ENCODE measurements around the gene MBNL3.

DNA sequence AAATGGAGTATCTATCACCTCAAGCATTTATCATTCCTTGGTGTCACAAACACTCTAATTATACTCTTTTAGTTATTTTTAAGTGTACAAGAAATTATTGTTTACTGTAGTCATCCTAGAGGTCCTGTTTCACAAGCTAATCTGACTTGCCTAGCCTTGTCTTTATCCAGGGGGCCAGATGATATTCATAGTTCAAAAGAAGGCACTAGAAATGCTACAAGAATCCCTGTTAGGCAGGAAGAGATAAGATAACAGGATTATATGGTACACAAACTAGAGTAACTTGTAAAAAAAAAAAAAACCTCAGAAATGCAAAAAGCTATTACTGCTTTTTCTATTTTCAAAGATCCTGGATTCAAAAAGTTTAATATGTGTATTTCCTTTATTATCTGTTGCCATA is 95.8 kb downstream of the MBNL3 start:
- no peak for TF ChIP-seq TARDBP (IDR thresholded peaks at IDR 0.05)
- TF ChIP-seq KAT7 (CRISPR knock-in tag; IDR thresholded peaks at IDR 0.05; ENCODE audit: borderline replicate concordance), result no peak
- no peak for TF ChIP-seq CTBP1 (IDR thresholded peaks at IDR 0.05; ENCODE audit: borderline replicate concordance)
- TF ChIP-seq ZNF79 (CRISPR knock-in tag; IDR thresholded peaks at IDR 0.05; ENCODE audit: low read depth), result no peak
- TF ChIP-seq, protein P1, sequence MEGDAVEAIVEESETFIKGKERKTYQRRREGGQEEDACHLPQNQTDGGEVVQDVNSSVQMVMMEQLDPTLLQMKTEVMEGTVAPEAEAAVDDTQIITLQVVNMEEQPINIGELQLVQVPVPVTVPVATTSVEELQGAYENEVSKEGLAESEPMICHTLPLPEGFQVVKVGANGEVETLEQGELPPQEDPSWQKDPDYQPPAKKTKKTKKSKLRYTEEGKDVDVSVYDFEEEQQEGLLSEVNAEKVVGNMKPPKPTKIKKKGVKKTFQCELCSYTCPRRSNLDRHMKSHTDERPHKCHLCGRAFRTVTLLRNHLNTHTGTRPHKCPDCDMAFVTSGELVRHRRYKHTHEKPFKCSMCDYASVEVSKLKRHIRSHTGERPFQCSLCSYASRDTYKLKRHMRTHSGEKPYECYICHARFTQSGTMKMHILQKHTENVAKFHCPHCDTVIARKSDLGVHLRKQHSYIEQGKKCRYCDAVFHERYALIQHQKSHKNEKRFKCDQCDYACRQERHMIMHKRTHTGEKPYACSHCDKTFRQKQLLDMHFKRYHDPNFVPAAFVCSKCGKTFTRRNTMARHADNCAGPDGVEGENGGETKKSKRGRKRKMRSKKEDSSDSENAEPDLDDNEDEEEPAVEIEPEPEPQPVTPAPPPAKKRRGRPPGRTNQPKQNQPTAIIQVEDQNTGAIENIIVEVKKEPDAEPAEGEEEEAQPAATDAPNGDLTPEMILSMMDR (IDR thresholded peaks at IDR 0.05 in 2 of 3, conservative IDR thresholded peaks at IDR 0.05 in 1 of 3; ENCODE audit: insufficient read depth in 2 of 3, low read depth in 1 of 3, low read length in 3 of 3), result no peak
- TF ChIP-seq, protein P2, sequence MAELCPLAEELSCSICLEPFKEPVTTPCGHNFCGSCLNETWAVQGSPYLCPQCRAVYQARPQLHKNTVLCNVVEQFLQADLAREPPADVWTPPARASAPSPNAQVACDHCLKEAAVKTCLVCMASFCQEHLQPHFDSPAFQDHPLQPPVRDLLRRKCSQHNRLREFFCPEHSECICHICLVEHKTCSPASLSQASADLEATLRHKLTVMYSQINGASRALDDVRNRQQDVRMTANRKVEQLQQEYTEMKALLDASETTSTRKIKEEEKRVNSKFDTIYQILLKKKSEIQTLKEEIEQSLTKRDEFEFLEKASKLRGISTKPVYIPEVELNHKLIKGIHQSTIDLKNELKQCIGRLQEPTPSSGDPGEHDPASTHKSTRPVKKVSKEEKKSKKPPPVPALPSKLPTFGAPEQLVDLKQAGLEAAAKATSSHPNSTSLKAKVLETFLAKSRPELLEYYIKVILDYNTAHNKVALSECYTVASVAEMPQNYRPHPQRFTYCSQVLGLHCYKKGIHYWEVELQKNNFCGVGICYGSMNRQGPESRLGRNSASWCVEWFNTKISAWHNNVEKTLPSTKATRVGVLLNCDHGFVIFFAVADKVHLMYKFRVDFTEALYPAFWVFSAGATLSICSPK (IDR thresholded peaks at IDR 0.05; ENCODE audit: borderline replicate concordance), result no peak
- no peak for TF ChIP-seq POLR2A (conservative IDR thresholded peaks at IDR 0.05)
- no peak for TF ChIP-seq CHD4 (IDR thresholded peaks at IDR 0.05; ENCODE audit: insufficient read depth, insufficient replicate concordance, low read depth, low read length, poor library complexity, severe bottlenecking)
- no peak for TF ChIP-seq ZNF143 (CRISPR knock-in tag; IDR thresholded peaks at IDR 0.05)
- TF ChIP-seq ZNF274 (IDR thresholded peaks at IDR 0.05; ENCODE audit: borderline replicate concordance, low read depth, low read length), result no peak
- TF ChIP-seq SRF (CRISPR knock-in tag; IDR thresholded peaks at IDR 0.05), result no peak
- no peak for TF ChIP-seq TAF1 (IDR thresholded peaks at IDR 0.05; ENCODE audit: control insufficient read depth, extremely low read depth, insufficient read depth, low read length, severe bottlenecking)
- TF ChIP-seq TAF15 (IDR thresholded peaks at IDR 0.05; ENCODE audit: low read depth, low read length), result no peak
